Activated CD8-positive, alpha-beta memory T cell treated with anti-CD3 and anti-CD28 coated beads for 1 hour (primary cell): ENCODE measurements around the gene TBX2.

Experiments
- DNase-seq, 2 donors: peaks; one replicate each; pipeline ENCODE4 v3.0.0-alpha.2; 2020; ENCODE audit warnings: low read depth in 1 of 2; ENCODE audit errors: extremely low read depth in 1 of 2

TBX2 gene

DNA sequence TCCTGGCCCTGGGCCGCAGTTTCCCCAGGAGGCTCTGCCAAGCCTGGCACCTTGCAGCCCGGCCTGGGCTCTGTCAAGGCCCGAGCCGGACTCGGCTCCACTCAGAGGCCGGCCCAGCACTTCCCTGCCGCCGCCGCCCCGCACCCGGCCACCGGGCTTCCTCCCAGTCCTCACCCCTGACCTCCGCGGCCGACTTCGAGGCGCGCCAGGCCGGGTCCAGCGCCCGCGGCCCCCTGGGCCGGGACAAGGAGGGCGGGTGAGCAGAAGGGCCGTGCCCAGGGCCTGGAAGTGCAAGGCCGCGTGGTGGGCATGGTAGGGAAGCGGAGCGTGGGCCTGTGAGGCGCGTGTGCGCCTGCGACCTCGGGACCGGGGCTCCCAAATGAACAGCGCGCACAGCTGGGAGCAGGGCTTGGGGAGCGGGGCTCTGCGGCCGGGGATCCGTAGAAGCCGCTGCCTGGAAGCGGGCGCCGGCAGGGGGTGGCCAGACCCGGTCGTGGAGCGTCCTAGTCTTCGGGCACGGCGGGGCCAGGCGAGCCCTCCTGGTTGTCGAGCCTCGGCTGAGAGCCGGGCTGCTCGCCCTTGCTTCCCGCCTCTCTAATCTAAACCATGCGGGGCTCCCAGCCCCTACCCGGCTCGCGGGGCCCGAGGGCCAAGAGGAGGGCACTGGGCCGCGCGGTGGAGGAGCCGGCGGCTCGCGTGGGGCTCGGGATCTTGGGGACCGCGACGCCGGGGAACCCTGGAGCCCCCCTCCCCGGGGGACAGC, 52.1 kb downstream of the TBX2 start:
- DNase-seq = no peak

DNA sequence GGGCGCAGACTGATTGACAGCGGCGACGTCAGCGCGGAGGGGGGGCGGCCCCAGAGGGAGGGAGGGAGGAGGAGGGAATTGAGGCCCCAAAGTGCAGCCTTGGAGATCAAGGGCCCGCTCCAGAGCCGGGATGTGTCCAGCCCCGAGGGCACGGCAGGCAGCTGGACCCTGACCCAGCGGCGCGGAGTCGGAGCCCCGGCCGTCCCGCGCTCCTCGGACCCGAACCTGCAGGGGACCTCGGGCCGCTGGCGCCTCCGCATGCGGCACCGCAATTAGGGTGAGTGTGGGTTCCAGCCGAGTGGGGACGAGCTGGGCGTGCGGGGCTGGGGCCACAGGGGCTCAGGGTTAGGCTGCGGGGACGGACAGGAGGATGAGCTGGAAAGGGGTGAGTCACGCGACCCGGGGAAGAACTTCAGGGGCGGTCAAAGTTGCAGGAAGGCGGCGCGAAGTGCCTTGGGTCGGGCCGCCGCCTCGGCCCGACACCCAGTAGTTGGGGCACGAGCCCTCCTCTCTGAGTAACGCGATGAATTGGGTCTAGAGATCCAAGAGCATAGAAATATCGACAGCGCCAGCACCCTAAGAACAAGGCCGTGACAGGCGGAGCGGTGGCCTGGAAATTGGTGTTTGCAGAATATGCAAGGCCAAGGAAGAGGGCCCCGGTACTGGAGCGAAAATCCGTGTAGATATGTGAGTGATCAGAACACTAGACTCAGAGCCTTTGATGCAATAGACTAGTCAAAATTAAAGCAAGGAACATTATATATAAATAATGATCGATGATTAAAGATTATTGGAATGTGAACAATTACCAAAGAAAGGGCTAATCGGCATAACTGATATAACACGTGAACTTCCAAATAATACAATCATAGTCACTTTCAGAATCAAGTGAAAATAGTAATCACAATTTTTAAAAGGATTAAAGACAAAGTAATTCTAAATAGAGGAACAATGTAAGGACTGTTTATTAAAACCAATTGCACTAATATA, 53.0 kb downstream of the TBX2 start, which contains the start of gene TBX4:
Gene TBX4 (plus strand): TSS at position 122 of the 990 bp plus-strand sequence. CDS start 4,069 bp downstream, outside the sequence.
- DNase-seq = no peak

- no peak for DNase-seq
These were observed 54.1 kb downstream of the TBX2 start for GRCh38 chr17:61453566-61454380.

- no peak for DNase-seq
These were observed 55.0 kb downstream of the TBX2 start for GRCh38 chr17:61454381-61455323.

DNA sequence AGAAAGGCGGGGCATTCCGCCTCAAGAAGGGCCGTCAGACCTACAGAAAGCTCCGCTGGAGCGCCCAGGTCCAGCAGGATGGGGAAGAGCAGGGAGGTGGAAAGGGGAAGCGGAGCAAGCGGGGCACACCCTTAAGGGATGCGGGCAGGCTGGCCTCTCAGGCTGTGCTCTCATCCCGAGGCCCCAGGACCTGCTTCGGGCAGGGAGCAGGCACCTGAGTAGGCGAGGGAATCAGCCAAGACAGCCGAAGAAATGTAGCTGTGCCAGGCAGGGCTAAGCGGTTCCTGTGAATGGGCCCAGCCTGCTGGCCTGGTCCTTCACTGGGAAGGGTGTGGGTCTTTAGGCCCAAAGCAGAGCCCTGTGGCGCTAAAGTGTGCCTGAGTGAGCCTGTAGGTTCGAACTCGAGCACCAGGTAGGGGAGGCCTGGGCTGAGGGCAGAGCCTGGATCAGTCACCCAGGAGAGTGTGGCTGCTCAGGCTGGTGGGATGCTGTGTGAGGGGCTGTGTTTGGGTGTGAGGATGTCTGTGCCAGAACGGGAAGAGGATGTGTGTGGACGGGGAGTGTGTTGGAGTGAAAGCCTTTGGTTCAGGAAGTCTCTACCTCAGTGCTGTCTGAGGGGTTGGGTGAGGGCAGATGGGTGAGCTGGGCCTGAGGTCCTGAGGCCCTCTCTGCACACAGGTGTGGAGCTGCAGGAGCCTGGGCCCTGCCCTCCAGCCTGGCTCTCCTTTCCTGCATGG, 55.8 kb downstream of the TBX2 start:
- DNase-seq = no peak

GRCh38 chr17:61456061-61456681, 56.5 kb downstream of the TBX2 start:
- DNase-seq = no peak

DNA sequence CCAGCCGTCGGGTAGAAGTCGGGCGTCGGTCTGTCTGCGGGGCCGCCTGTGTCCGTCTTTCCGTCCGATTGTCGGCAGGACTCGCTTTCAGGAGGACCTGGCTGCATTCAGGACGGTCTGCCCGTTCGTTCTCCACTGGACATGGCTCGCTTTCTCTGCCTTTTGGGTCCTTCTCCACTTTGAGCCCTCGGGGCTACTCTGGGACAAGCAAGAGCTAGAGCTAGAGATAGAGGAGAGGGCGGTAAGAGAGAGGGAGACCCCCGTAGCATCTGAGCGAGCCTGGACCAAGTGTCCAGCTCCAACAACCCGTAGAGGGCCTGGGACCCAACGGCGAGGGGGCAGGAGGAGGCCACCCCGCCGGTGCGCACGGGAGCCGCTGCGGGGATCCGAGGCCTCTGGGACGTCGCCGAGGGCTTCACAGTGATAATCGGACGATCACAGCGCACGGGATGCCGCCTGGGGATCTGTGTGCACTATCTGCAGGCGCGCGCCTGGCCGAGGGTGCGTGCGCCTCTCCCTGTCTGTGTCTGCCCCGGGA, 57.1 kb downstream of the TBX2 start:
- no peak for DNase-seq

GRCh38 chr17:61457226-61457983, 57.8 kb downstream of the TBX2 start:
- DNase-seq = no peak

DNA sequence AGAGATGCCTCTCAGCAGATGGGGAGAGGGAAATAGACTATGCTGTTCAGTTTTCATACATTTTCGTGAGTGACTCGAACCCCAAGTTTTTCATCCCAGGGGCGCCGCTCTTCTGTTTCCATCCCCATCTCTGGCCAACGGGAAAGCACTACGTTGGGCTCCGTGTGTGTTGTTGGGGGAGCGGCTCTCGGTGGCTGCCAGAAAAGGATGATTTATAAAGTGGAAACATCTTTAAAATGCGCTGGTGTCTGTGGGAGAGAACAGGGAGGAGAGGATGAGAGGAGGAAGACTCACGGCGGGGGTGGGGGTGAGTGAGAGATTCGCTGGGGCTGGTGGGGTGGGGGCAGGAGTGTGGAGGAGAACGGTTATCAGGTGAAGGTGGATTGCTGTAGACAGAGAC, 58.4 kb downstream of the TBX2 start:
- no peak for DNase-seq

- no peak for DNase-seq
These were observed 58.9 kb downstream of the TBX2 start for GRCh38 chr17:61458421-61459141.
